CD4-positive, alpha-beta T cell treated with Interleukin-15 for 1 hour (primary cell): ENCODE results near the gene NDUFS6.

Experiments used
- DNase-seq: peaks from one replicate; pipeline ENCODE4 v3.0.0-alpha.2; 2020

NDUFS6 gene

DNA sequence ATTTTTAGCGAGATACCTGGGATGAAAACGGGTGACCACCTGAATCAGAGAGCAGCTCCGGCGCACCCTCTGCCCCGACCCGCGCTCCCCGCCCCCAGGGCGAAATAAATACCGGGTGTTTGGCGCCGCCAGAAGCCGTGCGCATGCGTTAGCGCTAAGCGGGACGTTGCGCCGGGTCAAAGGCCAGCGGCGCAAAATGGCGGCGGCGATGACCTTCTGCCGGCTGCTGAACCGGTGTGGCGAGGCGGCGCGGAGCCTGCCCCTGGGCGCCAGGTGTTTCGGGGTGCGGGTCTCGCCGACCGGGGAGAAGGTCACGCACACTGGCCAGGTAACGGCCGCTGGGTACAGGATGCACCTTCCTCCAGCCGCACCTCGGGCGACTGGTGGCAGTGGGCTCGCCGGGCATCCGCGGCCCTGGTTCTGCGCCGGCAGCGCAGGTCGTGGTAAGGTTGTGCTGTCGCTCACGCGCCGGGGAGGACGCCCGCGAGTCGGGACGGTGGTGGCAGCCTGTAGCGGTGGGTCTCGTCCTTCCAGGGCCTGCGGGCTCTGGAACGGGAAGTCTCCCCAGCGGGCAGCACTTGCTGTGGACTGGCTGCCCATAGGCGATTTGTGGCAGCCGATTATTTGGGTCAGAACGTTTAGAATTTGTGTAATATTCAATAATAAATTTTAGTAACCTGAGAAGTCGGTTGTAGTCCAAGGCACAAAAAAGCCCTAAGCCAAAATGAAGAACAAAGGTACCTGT lies at the start of gene NDUFS6:
TSS of gene NDUFS6 (plus strand) at position 186 of the 745 bp plus-strand sequence. CDS start at position 197, 11 bp downstream.
- DNase-seq = peak; percentile 75

GRCh38 chr5:1751864-1752822 lies 49.1 kb upstream of the NDUFS6 start:
- DNase-seq = no peak

GRCh38 chr5:1752881-1753280 lies 48.3 kb upstream of the NDUFS6 start:
- DNase-seq = no peak

DNA sequence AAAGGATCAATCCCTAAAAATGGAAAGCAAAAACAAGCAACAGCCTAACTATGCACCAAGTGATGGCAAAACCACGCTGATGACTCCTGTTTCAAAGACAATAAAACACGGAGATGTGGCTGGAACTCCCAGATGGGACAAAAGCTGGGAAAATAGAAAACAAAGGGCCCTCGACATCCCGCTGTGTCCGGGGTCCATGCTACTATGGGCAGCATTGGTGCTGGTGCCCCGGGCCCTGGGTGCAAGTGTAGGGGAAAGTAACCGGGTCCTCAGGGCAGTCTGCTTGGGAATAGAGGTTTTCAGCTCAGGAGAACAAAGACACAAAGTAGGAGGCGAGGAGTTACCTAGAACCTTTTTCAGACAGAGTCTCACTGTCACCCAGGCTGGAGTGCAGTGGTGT lies 47.7 kb upstream of the NDUFS6 start:
- DNase-seq = no peak

GRCh38 chr5:1754531-1755220 lies 46.5 kb upstream of the NDUFS6 start:
- DNase-seq = no peak

DNA sequence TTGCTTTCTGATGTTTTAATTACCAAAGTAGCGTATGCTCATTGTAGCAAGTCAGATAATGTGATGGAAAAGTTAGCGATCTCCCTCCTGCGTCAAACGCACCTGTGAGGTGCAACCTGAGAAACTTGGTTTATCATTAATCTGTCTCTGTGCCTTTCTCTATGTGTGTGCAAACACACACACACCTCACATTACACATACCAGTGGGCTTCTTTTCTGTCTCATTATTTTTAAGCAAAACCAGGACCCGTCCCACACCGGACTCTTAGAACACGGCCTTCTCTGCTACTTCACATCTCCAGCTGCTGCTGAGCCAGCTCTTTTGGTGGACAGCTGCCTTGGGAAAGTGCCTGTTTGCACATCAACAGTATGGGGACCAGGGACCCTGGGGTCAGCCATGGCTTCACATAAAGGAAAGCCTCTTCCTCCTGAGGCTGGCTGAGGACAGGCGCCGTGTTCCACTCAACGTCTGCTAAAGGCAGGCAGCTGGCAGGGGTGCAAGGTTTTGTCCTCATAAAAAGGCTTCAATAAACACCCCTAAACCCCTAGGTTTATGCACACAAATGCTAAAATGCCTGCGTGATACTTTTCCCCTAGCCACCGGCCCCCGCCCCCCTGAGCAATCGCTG lies 45.8 kb upstream of the NDUFS6 start:
- no peak for DNase-seq

GRCh38 chr5:1756481-1756880 lies 44.7 kb upstream of the NDUFS6 start:
- DNase-seq = no peak

GRCh38 chr5:1757511-1757910 lies 43.7 kb upstream of the NDUFS6 start:
- DNase-seq = no peak

DNA sequence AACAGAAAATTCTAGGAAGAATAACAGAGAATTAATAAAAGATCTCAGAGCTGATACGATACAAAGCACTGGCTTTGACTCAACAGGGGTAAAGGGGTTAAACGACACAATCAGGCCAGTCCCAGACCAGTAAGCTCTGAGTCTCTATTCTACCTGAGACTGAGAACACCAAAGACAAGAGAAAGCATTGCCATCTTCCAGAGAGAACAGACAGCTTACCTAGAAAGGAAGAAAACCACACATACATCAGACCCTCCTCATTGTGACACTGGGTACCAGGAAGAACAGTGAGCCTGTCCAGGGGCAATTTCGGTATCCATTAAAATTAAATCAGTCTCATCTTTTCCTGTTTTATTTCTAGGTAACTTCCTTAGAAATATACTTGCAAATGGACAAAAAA lies 42.6 kb upstream of the NDUFS6 start:
- DNase-seq = no peak

DNA sequence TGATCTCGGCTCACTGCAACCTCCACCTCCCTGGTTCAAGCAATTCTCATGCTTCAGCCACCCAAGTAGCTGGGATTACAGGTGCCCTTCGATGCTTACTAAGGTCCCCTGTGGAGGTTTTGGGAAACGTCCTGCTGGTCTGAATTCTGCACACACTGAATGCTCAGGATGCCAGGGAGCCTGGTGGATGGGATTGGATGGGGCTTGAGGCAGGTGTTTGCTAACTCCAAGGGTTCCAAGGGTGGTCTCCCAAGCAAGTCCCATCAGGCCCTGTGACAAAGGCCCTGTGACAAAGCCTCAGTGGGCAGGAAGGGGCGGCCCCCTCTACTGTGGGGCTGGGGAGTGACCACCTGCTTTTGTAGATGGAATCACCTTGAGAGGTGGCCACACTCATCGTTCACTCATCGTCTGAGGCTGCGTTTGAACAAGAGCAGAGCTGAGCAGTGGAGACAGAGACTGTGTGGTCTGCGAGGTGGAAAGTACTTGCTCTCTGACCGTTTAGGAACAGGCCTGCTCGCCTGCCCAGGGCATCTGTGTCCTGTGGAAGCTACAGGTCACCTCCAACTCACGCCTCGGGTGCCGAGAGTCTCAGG lies 41.7 kb upstream of the NDUFS6 start:
- no peak for DNase-seq

- no peak for DNase-seq
Observed at GRCh38 chr5:1760231-1760630, 41.0 kb upstream of the NDUFS6 start.

GRCh38 chr5:1760656-1761452 lies 40.4 kb upstream of the NDUFS6 start:
- DNase-seq = no peak

GRCh38 chr5:1761453-1761755 lies 39.8 kb upstream of the NDUFS6 start:
- no peak for DNase-seq

DNA sequence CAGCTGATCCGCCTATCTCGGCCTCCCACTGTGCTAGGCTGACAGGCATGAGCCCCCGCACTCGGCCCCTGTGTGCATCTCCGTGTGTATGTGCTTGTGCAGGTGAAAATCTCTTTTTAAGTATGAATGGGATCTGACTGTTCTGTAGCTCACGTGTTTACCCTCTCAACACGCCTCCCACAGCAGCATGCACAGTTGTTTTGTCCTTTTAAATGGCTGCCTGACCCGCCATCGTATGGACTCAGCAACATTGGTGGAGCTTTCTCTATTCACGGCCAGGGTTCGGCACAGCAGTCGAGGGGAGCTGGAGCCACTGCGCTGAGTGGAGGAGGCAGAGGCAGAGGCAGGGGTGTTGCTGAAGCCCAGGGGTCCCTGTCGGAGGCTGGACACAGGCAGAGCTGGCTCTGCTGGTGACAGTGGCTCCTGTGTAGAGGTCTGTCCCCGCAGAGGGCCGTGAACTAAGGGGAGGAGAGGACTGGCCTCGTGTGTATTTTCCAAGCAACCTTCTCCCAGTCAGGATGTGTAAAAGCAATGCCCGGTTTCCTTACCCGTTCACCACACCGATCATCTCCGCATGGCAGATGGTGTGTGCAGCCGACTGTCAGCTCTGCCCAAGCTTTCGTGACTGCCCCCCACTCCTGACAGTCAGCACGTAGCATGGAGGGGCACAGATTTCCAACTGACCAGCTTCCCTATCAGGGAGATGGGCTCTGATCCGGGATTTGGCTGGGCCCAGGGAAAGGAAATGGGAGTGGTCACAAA lies 38.9 kb upstream of the NDUFS6 start:
- DNase-seq = no peak

GRCh38 chr5:1762883-1763547 lies 38.2 kb upstream of the NDUFS6 start:
- no peak for DNase-seq

GRCh38 chr5:1763548-1763911 lies 37.7 kb upstream of the NDUFS6 start:
- DNase-seq = no peak

GRCh38 chr5:1763960-1764605 lies 37.1 kb upstream of the NDUFS6 start:
- no peak for DNase-seq

DNA sequence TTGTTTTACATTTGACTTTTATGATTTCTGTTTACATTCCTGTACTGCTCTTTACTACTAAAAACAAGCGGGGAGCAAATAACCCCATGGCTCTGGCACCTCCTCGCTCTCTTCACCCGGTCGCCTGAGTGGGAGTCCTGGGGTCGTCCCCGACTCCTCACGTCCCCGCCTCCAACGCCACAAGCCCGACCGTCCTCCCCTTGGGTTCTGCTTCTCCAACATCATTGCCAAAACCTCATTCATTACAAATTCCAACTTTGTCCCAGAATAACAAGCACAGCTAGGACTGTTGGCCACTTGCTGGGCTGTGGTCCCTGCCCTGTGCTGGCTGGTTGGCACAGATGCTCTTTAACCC lies 36.6 kb upstream of the NDUFS6 start:
- DNase-seq = no peak

- no peak for DNase-seq
Observed at GRCh38 chr5:1765141-1765879, 35.9 kb upstream of the NDUFS6 start.
